HG03135 (cell line): ENCODE data around the gene THAP7.

Experiments
- ATAC-seq: cut with Tn5 transposase; IDR thresholded peaks from one replicate; pipeline ENCODE4 v1.9.1; 2021; ENCODE audit warnings: mild to moderate bottlenecking, moderate library complexity; ENCODE audit not compliant: unreplicated experiment

The THAP7 gene

GRCh38 chr22:21031545-21032036 lies 29.7 kb upstream of the THAP7 start:
- ATAC-seq = no peak

DNA sequence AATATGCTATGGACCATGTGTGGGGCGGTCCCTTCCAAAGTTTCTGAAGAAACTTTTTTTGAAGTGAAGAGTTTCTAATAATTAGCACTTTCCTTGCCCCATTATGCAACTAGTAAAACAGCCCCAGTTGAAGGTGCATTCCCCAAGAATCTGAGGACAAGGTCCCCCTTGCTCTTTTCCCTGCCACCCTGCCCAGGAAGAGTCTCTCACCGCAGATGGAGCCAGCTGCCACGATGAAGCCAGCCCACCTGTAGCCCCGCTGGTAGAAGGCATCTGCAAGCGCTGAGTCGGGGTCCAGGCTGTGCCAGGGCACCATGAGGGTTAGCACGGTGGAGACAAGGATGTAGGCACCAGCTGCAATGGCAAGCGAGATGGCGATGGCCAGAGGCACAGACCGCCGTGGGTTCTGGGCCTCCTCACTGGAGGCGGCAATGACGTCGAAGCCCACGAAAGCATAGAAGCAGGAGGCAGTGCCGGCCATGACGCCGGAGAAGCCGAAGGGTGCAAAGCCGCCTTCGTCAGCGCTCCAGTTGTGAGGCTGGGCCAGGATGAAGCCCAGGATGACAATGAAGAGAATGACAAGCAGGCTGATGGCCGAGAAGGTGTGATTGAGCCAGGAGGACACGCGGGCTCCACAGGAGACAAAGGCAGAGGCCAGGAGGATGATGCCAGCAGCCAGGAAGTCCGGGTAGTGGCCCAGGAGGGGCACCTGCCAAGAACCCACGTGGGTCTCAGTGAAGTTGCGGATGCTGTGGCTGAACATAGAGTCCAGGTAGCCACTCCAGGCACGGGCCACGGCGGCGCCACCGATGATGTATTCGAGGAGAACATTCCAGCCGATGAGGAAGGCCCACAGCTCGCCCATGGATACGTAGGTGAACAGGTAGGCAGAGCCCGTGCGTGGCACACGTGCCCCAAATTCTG lies 29.0 kb upstream of the THAP7 start:
- no peak for ATAC-seq

DNA sequence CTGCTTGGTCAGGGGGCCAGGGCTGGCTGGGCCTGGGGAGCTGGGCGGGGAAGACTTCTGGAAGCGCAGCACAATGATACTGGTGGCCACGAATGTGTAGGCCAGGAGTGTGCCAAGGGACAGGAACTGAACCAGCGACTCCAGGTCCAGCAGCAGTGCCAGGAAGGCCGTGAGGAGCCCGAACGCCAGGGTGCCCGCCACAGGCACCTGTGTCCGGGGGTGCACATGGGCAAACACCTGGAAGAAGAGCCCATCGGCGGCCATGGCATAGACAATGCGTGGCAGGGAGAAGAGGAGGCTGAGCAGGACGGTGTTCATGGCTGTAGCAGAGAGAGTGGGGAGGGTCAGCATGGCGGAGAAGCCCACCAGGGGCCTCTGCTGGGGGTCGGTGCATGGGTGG lies 28.1 kb upstream of the THAP7 start:
- ATAC-seq = no peak

DNA sequence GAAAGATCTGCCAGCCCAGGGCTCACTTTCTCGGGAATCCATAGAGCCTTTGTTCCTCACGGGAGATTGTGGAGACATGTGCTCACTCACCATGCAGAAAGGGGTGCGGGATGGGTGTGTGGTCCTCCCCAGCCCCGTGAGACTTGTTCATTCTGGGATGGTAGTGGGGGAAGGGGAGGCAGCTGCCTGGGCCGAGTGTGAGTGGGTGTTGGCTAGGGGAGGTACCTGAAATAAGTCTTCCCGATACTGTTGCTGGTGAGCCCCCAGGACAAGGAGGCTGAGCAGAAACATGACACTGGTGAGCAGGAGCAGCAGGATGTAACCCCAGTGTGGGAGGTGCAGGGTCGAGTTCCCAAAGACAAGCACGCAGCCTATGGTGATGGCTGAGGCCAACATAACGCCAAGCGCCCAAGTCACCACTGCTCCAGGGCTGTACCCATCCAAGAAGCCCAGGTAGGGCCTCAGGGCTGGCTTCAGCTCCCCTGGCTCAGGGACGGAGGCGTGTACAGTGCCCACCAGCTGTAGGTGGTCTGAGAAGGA lies 27.6 kb upstream of the THAP7 start:
- ATAC-seq = no peak

DNA sequence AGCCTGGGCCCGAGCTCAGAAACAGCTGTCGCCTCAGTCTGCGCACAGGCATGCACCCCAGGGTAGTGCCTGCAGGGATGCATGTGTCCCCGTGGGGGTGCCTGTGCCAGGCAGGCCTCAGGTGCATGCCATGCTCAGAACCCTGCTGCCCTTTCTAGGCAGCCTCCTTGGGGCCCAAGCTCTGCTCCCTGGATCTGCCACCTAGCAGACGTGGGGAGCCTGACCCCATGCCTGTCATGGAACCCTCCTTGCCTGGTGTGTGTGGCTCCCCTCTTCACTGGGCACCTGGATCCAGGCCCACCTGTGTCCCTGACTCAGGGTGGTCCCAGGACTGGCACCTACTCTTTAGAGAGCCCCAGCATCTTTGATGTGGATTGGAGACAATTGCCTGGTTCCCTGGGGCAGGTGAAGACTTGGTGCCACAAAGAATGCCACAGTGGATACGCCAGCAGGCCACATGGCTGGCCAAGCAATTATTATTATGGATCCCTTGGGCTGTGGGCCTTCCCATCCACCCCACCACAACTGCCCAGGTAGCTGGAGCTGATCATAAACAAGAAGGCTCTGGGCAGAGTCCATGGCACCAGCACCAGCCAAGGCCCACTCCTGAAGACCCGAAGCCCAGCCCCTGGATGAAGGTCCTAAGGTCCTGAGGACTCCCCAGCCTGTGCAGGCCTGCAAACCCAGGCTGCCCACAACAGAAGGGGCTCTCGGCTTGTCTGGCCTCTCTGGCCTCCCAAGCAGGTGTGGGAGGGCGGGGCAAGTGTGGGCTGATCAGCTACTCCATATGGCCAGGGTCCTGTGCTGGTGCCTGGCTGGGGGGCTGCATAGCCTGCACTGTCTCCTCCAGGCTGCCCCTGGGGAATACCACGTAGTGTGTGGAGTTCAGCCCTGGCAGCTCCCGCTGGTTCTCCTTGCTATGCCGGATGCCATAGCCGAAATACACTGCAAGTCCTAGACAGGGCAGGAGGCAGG lies 26.6 kb upstream of the THAP7 start:
- ATAC-seq = no peak

GRCh38 chr22:21026783-21027692 lies 25.1 kb upstream of the THAP7 start:
- ATAC-seq = no peak

- no peak for ATAC-seq
Measured at GRCh38 chr22:21025763-21026755, 24.1 kb upstream of the THAP7 start.

GRCh38 chr22:21025266-21025665 lies 23.3 kb upstream of the THAP7 start:
- ATAC-seq = no peak

DNA sequence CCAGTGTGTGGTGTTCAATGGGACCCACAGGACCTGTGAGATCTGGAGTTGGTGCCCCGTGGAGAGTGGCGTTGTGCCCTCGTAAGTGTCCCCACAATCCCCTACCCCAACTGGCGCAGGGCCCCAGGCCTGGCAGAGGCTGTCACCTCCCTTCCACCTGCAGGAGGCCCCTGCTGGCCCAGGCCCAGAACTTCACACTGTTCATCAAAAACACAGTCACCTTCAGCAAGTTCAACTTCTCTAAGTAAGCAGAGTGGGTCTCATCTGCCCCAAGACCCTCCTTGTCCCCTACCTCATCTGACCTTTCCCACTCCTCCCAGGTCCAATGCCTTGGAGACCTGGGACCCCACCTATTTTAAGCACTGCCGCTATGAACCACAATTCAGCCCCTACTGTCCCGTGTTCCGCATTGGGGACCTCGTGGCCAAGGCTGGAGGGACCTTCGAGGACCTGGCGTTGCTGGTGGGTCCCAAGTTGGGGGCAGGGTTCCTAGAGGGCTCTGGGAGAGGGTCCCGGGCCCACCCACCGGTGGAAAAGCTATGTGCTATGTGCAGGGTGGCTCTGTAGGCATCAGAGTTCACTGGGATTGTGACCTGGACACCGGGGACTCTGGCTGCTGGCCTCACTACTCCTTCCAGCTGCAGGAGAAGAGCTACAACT lies 21.2 kb upstream of the THAP7 start:
- no peak for ATAC-seq

DNA sequence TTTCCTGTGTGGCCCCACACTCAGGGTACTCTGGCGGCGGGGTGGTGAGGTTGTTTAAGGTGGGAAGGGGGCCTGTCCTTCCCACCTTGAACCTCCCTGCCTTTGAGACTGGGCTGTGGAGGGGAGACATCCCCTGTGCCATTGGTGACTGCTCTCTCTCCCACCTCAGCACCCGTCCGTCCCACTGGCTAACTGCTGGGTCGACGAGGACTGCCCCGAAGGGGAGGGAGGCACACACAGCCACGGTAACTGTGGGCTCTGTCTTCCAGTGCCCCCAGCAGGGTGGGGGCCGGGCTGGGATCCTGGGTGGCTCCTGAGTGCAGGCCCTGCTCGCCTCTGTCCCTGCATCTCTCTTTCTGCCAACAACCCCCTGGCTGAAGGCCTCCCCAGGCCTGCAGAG lies 20.6 kb upstream of the THAP7 start:
- ATAC-seq = no peak

DNA sequence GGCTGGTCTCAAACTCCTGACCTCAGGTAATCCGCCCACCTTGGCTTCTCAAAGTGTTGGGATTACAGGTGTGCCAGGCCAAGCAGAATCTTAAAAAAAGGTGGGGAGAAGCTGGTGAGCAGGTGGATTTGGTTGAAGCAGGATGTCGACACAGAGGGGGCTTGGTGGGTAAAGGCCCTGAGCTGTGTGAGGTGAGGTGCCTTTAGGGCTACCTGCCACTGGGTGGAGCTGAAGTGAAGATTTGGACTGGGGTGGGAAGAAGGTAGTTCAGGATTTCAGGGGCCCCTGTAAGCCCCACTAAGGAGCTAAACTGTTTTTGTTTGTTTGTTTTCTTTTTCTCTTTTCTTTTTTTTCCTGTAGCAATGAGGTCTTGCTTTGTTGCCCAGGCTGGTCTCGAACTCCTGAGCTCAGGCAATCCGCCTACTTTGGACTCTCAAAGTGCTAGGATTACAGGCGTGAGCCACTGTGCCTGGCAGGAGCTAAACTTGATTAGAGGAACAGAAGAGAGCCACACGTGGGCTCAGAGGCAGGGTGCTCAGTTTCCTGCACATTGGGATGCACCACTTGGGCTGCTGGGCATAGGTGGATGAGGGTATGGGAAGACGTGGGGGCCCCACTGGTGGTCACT lies 19.0 kb upstream of the THAP7 start:
- ATAC-seq = no peak

- no peak for ATAC-seq
Measured at GRCh38 chr22:21018314-21018713, 16.4 kb upstream of the THAP7 start.

GRCh38 chr22:21016644-21017420 lies 14.9 kb upstream of the THAP7 start:
- ATAC-seq = no peak

- ATAC-seq = no peak
Measured at GRCh38 chr22:21015466-21016006, 13.6 kb upstream of the THAP7 start.

GRCh38 chr22:21014726-21015465 lies 13.0 kb upstream of the THAP7 start, which contains the start of gene P2RX6:
P2RX6 (plus strand) TSS chr22:21015165; CDS start chr22:21015175, 10 bp downstream.
- no peak for ATAC-seq

DNA sequence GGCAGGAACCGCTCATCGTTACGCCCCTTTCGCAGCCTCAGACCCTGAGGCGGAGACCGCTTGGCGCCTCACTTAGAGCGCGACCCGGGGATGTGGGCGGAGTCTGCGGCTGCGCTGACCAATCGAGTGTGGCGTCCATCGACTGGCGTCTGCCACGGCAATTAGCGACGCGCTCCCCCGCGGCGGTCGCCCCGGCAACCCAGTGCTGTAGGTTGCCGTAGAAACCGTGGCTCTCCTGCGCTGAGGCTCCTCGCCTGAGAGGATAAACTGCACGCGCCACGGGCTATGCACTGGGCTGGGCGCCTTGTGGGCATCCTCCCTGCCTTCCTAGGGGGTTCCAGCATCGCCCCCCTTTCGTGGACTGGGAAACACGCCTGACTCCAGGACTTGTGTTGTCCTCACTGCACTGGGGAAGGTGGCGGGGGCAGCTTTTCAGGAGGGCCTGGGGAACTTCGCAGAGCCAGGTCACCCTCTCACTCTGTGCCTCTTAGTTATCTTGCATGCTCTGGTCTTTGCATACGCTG lies 12.3 kb upstream of the THAP7 start:
- peak; percentile 89 for ATAC-seq
